ENCODE results near the gene SAMM50.

GRCh38 chr22:43926349-43926710, 28.9 kb upstream of the SAMM50 start:
- no peak for TF ChIP-seq CTCF (IDR thresholded peaks at IDR 0.05 in 4 of 5, conservative IDR thresholded peaks at IDR 0.05 in 1 of 5)
- TF ChIP-seq POLR2A (IDR thresholded peaks at IDR 0.05): no peak

All from gastrocnemius medialis (tissue), 4 donors.